Measurements from ENCODE around the gene MOCOS.

DNA sequence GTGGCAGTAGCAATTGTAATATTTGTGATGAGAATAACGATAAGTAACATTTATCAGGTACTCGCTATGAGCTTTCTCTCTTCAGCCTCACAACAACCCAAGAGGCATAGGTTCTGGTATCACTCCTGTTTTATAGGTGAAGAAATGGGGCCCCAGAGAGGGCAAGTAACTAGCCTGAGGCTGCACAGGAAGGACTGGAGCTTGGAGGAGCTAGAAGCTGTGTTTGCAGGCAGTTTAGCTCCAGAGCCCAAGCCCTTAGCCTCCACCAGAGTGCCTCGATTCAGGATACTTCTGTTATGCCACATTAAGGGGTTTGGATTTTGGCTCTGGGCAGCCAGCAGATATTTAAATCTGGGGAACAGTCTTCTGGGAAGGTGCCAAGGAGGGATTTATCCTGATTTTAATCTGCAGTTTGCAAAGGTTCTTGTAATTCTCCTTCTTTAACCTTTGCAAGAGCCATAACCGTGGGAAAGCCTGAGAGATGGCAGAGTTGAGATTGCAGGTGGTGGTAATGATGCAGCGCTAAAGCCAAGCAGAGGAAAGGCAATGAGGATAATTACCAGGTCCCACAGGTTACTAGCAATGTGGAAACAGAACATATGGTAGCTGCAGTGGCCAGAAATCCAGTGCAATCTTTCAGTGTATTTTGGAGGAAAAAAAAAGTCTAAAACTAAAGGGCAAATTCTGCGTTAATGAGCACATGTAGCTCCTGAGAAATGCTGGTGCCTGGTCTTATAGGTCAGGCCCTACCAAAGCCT, 9.1 kb downstream of the MOCOS start:
- no peak for TF ChIP-seq EZH2phosphoT487 (IDR thresholded peaks at IDR 0.05; ENCODE audit: low read depth, severe bottlenecking, unreplicated experiment)
- TF ChIP-seq, protein P1, sequence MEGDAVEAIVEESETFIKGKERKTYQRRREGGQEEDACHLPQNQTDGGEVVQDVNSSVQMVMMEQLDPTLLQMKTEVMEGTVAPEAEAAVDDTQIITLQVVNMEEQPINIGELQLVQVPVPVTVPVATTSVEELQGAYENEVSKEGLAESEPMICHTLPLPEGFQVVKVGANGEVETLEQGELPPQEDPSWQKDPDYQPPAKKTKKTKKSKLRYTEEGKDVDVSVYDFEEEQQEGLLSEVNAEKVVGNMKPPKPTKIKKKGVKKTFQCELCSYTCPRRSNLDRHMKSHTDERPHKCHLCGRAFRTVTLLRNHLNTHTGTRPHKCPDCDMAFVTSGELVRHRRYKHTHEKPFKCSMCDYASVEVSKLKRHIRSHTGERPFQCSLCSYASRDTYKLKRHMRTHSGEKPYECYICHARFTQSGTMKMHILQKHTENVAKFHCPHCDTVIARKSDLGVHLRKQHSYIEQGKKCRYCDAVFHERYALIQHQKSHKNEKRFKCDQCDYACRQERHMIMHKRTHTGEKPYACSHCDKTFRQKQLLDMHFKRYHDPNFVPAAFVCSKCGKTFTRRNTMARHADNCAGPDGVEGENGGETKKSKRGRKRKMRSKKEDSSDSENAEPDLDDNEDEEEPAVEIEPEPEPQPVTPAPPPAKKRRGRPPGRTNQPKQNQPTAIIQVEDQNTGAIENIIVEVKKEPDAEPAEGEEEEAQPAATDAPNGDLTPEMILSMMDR (IDR thresholded peaks at IDR 0.05; ENCODE audit: poor library complexity), result no peak
